GM12892 (cell line): Measurements from ENCODE around the gene HSFX3.

Experiments
- POLR2A ChIP-seq: IDR thresholded peaks from 2 replicates; pipeline ENCODE4 v1.6.1; 2011; ENCODE audit warnings: low read depth, low read length, control low read depth
- POLR2AphosphoS5 ChIP-seq: IDR thresholded peaks from 2 replicates; pipeline ENCODE4 v1.6.1; 2011; ENCODE audit warnings: low read depth, low read length, control low read depth
- TAF1 ChIP-seq: IDR thresholded peaks from 2 replicates; pipeline ENCODE4 v1.6.1; 2011; ENCODE audit warnings: low read depth, mild to moderate bottlenecking, control low read depth, low read length, borderline replicate concordance

- no peak for TF ChIP-seq POLR2A
- no peak for TF ChIP-seq TAF1
- no peak for TF ChIP-seq POLR2AphosphoS5
Observed at GRCh38 chrX:149540131-149540620, 9.5 kb downstream of the HSFX3 start.
